Activated naive CD8-positive, alpha-beta T cell treated with anti-CD3 and anti-CD28 coated beads for 36 hours (primary cell): ENCODE data around the gene ABHD10. TPM values are rescaled to one million over a fixed set of nuclear protein-coding genes. Genes with fewer than 3 reads are reported as not detected.
"Not testable (repeated sequence)": the region's sequence is repeated elsewhere in the genome, so short reads cannot be mapped to it uniquely, and the experiment has no call there.

Experiments used
- DNase-seq: peaks from one replicate; pipeline ENCODE4 v3.0.0; 2021
- H3K27ac Mint-ChIP-seq: one replicate; pipeline ENCODE4 v1.8.0; 2022; ENCODE audit warnings: mild to moderate bottlenecking, moderate library complexity, mixed read lengths
- H3K27me3 Mint-ChIP-seq: one replicate; pipeline ENCODE4 v1.8.0; 2022; ENCODE audit warnings: mild to moderate bottlenecking, mixed read lengths
- H3K36me3 Mint-ChIP-seq: one replicate; pipeline ENCODE4 v1.8.0; 2021; ENCODE audit warnings: mild to moderate bottlenecking, mixed read lengths
- H3K4me1 Mint-ChIP-seq: one replicate; pipeline ENCODE4 v1.8.0; 2021; ENCODE audit warnings: mixed read lengths
- H3K4me3 Mint-ChIP-seq: one replicate; pipeline ENCODE4 v1.8.0; 2022; ENCODE audit warnings: mild to moderate bottlenecking, moderate library complexity, mixed read lengths
- H3K9me3 Mint-ChIP-seq: one replicate; pipeline ENCODE4 v1.8.0; 2022; ENCODE audit warnings: mixed read lengths
- total RNA-seq, 2 experiments: library from RNA; stranded (reverse); gene quantifications; one replicate each; pipeline ENCODE4 v1.2.3, GENCODE V29; 2021

ABHD10 gene
- total RNA-seq, 2 experiments from 2014 or later = 56.2 to 57.8 TPM

- no peak overlapping the region for H3K4me3 Mint-ChIP-seq
- no peak for DNase-seq
- no peaks in the 10 kb centered on the region for H3K27me3 Mint-ChIP-seq
- no peaks in the 10 kb centered on the region for H3K36me3 Mint-ChIP-seq
- H3K9me3 Mint-ChIP-seq = peaks cover 1% of the 10 kb centered on the region
- no peak overlapping the region for H3K27ac Mint-ChIP-seq
- peaks cover 3% of the 10 kb centered on the region for H3K4me1 Mint-ChIP-seq
These were observed 40.9 kb downstream of the ABHD10 start for GRCh38 chr3:112019716-112020115.

- no peak overlapping the region for H3K27ac Mint-ChIP-seq
- DNase-seq = no peak
- peaks cover 1% of the 10 kb centered on the region for H3K9me3 Mint-ChIP-seq
- no peaks in the 10 kb centered on the region for H3K27me3 Mint-ChIP-seq
- no peak overlapping the region for H3K4me3 Mint-ChIP-seq
- H3K4me1 Mint-ChIP-seq = peaks cover 3% of the 10 kb centered on the region
- H3K36me3 Mint-ChIP-seq = no peaks in the 10 kb centered on the region
These were observed 41.9 kb downstream of the ABHD10 start for GRCh38 chr3:112020674-112021085.

GRCh38 chr3:112027142-112027541 lies 48.3 kb downstream of the ABHD10 start:
- no peak overlapping the region for H3K4me3 Mint-ChIP-seq
- H3K27me3 Mint-ChIP-seq = no peaks in the 10 kb centered on the region
- H3K9me3 Mint-ChIP-seq = no peaks in the 10 kb centered on the region
- H3K27ac Mint-ChIP-seq = no peak overlapping the region
- DNase-seq = no peak
- no peaks in the 10 kb centered on the region for H3K4me1 Mint-ChIP-seq
- no peaks in the 10 kb centered on the region for H3K36me3 Mint-ChIP-seq

- Mint-ChIP-seq H3K36me3 (no peaks in the 10 kb centered on the region), H3K4me1 (no peaks in the 10 kb centered on the region), H3K9me3 (no peaks in the 10 kb centered on the region), H3K27me3 (no peaks in the 10 kb centered on the region), H3K4me3 (no peak overlapping the region), H3K27ac (no peak overlapping the region)
- DNase-seq = no peak
These were observed 49.0 kb downstream of the ABHD10 start for GRCh38 chr3:112027826-112028225.

GRCh38 chr3:112030901-112031300 lies 52.1 kb downstream of the ABHD10 start:
- H3K4me3 Mint-ChIP-seq = no peak overlapping the region
- H3K9me3 Mint-ChIP-seq = no peaks in the 10 kb centered on the region
- H3K36me3 Mint-ChIP-seq = no peaks in the 10 kb centered on the region
- no peaks in the 10 kb centered on the region for H3K4me1 Mint-ChIP-seq
- H3K27ac Mint-ChIP-seq = no peak overlapping the region
- no peaks in the 10 kb centered on the region for H3K27me3 Mint-ChIP-seq
- no peak for DNase-seq

- Mint-ChIP-seq H3K4me1 (no peaks in the 10 kb centered on the region), H3K36me3 (no peaks in the 10 kb centered on the region), H3K9me3 (no peaks in the 10 kb centered on the region), H3K4me3 (no peak overlapping the region), H3K27me3 (no peaks in the 10 kb centered on the region), H3K27ac (no peak overlapping the region)
- DNase-seq = no peak
These were observed 53.4 kb downstream of the ABHD10 start for GRCh38 chr3:112032098-112032731.

GRCh38 chr3:112034436-112034835 lies 55.6 kb downstream of the ABHD10 start, which contains the start of gene TMPRSS7:
Gene TMPRSS7 (plus strand): TSS chr3:112034736. CDS start chr3:112034846, 110 bp downstream.
- no peak within 1 kb of the TSS for H3K4me3 Mint-ChIP-seq
- no peak for DNase-seq
- no peak within 1 kb of the TSS for H3K27ac Mint-ChIP-seq
- peaks cover 3% of the 10 kb centered on the region for H3K9me3 Mint-ChIP-seq
- no peaks in the 10 kb centered on the region for H3K36me3 Mint-ChIP-seq
- no peaks in the 10 kb centered on the region for H3K27me3 Mint-ChIP-seq
- H3K4me1 Mint-ChIP-seq = no peaks in the 10 kb centered on the region

- Mint-ChIP-seq H3K9me3 (peaks cover 3% of the 10 kb centered on the region), H3K4me1 (no peaks in the 10 kb centered on the region), H3K27ac (no peak overlapping the region), H3K27me3 (no peaks in the 10 kb centered on the region), H3K4me3 (no peak overlapping the region), H3K36me3 (no peaks in the 10 kb centered on the region)
- no peak for DNase-seq
These were observed 56.4 kb downstream of the ABHD10 start for GRCh38 chr3:112035241-112035640.

- not testable (repeated sequence) for H3K4me3 Mint-ChIP-seq, H3K27ac Mint-ChIP-seq, H3K9me3 Mint-ChIP-seq, H3K4me1 Mint-ChIP-seq, H3K27me3 Mint-ChIP-seq, H3K36me3 Mint-ChIP-seq, DNase-seq
These were observed 58.4 kb downstream of the ABHD10 start for GRCh38 chr3:112037194-112037593.

GRCh38 chr3:112038863-112039262 lies 60.0 kb downstream of the ABHD10 start:
- Mint-ChIP-seq H3K9me3 (peaks cover 3% of the 10 kb centered on the region), H3K36me3 (no peaks in the 10 kb centered on the region), H3K4me1 (no peaks in the 10 kb centered on the region), H3K27me3 (no peaks in the 10 kb centered on the region), H3K27ac (no peak overlapping the region), H3K4me3 (no peak overlapping the region)
- DNase-seq = no peak

- Mint-ChIP-seq H3K27me3 (no peaks in the 10 kb centered on the region), H3K36me3 (no peaks in the 10 kb centered on the region), H3K27ac (no peak overlapping the region), H3K9me3 (peaks cover 3% of the 10 kb centered on the region), H3K4me3 (no peak overlapping the region), H3K4me1 (no peaks in the 10 kb centered on the region)
- no peak for DNase-seq
These were observed 62.5 kb downstream of the ABHD10 start for GRCh38 chr3:112041321-112041720.

GRCh38 chr3:112042842-112043280 lies 64.0 kb downstream of the ABHD10 start:
- Mint-ChIP-seq H3K4me1 (peaks cover 4% of the 10 kb centered on the region), H3K9me3 (no peaks in the 10 kb centered on the region), H3K27ac (no peak overlapping the region), H3K36me3 (no peaks in the 10 kb centered on the region), H3K4me3 (no peak overlapping the region), H3K27me3 (no peaks in the 10 kb centered on the region)
- DNase-seq = no peak

Other genes with a start within 250 kb of the ABHD10 start
- 1 to 10 TPM; 2.3 to 2.5 TPM for gene PHLDB2, start 119.8 kb upstream of the ABHD10 start, total RNA-seq
- under 1 TPM; 0.31 to 0.48 TPM for gene TAGLN3, start 19.9 kb downstream of the ABHD10 start, total RNA-seq
- gene TMPRSS7, start 55.7 kb downstream of the ABHD10 start, total RNA-seq = not detected
- 1 to 10 TPM; 3.4 to 4.5 TPM for gene C3orf52, start 107.4 kb downstream of the ABHD10 start, total RNA-seq
- gene GCSAM, start 154.2 kb downstream of the ABHD10 start, total RNA-seq = 1 to 10 TPM; 7.5 to 8.5 TPM